GM19372 (cell line): Measurements from ENCODE around the gene C10orf95.

Experiments used
- ATAC-seq: cut with Tn5 transposase; IDR thresholded peaks from one replicate; pipeline ENCODE4 v1.9.1; 2021; ENCODE audit warnings: mild to moderate bottlenecking, low read depth, moderate library complexity; ENCODE audit not compliant: unreplicated experiment

The C10orf95 gene

DNA sequence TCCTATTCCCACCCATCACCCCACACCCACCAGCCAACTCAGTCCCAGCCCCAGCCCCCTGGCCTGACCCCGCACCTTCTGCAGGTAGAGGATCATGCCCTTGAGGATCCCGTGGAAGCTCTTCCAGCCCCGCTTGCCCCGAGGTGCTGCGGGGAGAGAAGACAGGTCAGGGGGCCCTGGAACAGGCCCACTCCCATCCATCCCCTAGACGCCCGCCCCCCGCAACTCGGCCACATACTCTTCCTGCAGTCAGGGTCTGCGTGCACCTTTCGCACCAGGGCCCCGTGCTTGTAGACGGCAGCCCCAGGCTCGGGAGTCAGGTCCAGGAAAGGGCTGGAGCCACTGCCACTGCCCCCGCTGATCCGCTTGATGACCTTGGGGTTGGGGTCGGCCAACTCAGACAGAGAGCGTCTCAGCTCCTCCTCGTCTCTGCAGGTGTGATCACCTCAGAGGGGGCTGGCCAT lies 46.2 kb downstream of the C10orf95 start:
- ATAC-seq: no peak

DNA sequence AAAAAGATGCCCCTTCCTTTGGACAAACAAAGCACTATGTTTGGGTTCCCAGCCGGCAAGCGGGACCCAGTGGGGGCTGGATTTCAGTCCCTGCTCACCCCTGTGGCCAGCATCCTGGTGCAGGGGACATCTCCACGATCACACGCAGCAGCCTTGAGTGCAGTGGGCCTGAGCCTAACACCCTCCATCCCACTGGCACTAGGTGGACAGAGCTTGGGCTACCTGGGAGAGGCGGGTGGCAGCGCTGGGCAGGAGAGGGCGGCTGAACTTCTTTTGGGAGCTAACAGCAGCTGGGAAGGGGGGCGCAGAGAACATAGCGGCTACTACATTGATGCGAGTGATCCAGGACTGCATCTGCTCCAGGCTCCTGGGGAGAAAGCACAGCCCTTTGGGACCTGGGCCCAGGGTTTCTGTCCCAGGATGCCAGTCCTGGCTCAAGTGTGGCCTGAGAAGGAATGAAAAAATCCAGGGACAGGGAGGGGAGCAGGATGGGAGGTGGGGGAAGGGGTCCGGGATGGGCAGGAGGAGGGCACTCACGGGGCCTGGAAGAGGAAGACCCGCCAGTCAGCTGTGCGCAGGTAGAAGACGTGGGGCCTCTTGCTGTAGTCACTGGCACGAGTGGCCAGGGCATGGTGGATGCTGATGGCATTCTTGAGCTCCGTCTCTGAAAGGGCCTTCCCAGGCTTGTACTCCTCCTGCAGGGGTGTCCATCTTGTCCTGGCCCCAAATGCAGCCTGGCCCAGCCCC lies 46.8 kb downstream of the C10orf95 start:
- ATAC-seq: no peak

DNA sequence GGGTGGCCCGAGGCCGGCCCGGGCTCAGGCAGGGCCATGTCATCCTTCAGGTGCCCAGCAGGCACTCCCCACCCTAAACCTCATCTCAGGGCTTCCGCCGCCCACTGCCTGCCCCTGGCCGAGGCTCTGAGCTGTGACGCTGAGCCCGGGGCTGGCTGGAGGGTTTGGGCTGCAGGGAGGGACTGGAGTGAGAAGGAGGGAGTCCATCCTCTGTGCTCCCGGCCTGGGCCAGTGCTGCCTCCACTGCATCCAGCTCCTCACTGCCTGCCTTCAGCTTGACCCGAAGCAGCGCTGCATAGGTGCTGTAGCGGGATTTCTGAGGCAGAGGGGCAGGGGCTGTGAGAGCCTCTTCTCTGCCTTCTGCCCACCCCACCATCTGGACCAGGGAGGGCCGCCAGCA lies 48.2 kb downstream of the C10orf95 start:
- ATAC-seq: no peak

DNA sequence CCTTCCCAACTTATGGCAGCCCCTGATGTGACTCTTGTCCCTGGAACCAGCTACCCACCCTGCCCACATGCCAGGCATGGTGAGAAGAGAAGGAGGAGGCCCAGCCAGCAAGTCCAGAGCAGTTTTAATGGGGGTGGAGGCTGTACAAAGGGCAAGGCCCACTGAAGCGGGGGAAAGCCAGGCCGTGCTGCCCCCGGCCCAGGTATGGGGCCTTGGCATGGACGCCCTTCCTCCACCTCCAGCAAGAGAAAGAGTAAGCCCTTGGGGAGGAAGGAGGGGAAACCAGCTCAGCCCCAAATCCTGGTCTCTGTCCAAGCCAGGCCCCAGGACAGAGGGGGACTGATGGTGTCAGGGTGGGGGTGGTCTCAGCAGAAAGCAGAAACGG lies 48.8 kb downstream of the C10orf95 start:
- no peak for ATAC-seq

DNA sequence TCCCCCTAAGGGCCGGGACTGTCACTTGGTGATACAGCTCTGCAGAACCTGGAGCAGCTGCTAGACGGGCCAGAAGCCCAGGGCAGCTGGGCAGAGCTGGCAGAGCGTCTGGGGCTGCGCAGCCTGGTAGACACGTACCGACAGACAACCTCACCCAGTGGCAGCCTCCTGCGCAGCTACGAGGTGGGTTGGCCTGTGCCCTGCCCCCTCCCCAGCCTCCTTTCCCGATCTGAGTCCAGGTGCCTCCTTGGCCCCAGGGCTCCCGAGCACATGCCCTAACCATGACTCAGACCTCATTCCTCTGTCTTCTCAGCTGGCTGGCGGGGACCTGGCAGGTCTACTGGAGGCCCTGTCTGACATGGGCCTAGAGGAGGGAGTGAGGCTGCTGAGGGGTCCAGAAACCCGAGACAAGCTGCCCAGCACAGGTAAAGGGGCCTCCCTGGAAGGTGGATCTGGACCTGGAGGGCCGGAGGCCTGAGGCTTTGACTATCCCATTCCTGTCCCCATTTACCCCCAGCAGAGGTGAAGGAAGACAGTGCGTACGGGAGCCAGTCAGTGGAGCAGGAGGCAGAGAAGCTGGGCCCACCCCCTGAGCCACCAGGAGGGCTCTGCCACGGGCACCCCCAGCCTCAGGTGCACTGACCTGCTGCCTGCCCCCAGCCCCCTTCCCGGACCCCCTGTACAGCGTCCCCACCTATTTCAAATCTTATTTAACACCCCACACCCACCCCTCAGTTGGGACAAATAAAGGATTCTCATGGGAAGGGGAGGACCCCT lies 49.4 kb downstream of the C10orf95 start:
- ATAC-seq: no peak

DNA sequence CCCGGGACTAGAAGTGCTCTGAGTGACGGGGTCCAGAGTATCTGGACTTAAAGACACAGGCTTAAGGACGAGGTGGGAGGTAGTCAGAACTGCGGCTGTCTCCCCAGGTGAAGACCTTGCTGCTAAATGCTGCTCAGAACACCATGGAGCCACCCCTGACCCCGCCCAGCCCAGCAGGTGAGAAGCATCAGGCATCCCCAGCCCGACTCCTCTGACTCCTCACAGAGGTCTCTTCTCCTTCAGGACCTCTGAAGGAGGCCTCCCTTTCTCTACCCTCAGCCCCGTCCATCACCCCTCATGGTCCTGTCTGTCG lies 50.0 kb downstream of the C10orf95 start:
- no peak for ATAC-seq

DNA sequence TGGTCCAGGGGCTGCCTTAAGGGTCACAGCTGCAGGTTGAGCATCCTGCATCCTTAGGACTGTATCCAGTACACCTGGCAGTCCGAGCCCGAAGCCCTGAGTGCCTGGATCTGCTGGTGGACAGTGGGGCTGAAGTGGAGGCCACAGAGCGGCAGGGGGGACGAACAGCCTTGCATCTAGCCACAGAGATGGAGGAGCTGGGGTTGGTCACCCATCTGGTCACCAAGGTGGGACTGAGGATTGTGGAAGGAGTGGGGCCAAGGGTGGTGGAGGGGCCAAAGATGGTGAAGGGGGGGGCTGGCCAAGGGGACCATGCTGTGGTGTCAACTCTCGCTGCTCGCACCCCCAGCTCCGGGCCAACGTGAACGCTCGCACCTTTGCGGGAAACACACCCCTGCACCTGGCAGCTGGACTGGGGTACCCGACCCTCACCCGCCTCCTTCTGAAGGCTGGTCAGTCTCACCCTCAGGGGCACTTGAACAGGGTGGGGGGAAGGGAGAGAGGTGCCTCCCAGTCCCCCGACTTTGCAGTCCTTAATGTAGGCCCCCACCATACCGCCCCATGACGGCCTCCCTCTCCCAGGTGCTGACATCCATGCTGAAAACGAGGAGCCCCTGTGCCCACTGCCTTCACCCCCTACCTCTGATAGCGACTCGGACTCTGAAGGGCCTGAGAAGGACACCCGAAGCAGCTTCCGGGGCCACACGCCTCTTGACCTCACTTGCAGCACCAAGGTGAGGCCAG lies 50.6 kb downstream of the C10orf95 start:
- no peak for ATAC-seq

DNA sequence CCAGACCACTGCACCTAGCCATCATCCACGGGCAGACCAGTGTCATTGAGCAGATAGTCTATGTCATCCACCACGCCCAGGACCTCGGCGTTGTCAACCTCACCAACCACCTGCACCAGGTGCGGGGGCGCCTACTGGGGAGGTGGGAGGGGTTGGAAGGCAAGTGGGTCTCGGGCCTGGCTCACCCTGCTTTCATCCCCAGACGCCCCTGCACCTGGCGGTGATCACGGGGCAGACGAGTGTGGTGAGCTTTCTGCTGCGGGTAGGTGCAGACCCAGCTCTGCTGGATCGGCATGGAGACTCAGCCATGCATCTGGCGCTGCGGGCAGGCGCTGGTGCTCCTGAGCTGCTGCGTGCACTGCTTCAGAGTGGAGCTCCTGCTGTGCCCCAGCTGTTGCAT lies 51.3 kb downstream of the C10orf95 start:
- ATAC-seq: no peak
